HEK293 (cell line): ENCODE data around the gene SH3RF1.

Experiments used
- CTCF ChIA-PET: fragments of 350-600 bp; formaldehyde crosslinking; extraction: SDS; loops from one replicate; lab custom pipeline; 2021; ENCODE audit warnings: antibody characterized with exemption; lab: Yijun Ruan, JAX
- POLR2A ChIA-PET: fragments of 300-600 bp; formaldehyde crosslinking; extraction: SDS; loops from one replicate; lab custom pipeline; 2020; ENCODE audit warnings: antibody characterized with exemption, inconsistent platforms; lab: Yijun Ruan, JAX
- H3K27ac ChIP-seq: fragments of 200-500 bp; sonication (Bioruptor generic); 2 replicates; pipeline ENCODE4 v1.5.1; 2014; ENCODE audit warnings: low read depth, low read length, control low read depth, inconsistent platforms; ENCODE audit errors: extremely low read depth
- H3K36me3 ChIP-seq, 2 experiments: fragments of 200-500 bp in 1 of 2; sonication (Bioruptor generic) in 1 of 2; 1 replicate in 1 of 2; 2 replicates in 1 of 2; pipeline ENCODE4 v1.5.1; 2014 to 2017; ENCODE audit warnings: inconsistent platforms in 2 of 2, low read length in 2 of 2; ENCODE audit not compliant: control insufficient read depth in 2 of 2, insufficient read depth in 1 of 2
- H3K4me1 ChIP-seq: fragments of 200-500 bp; sonication (Bioruptor generic); 2 replicates; pipeline ENCODE4 v1.5.1; 2014; ENCODE audit warnings: mild to moderate bottlenecking, low read length, inconsistent platforms; ENCODE audit not compliant: control insufficient read depth, insufficient read depth
- H3K4me3 ChIP-seq: 2 replicates; pipeline ENCODE4 v1.5.1; 2011; ENCODE audit warnings: low read depth, mild to moderate bottlenecking, control low read depth, low read length, moderate library complexity
- H3K9me3 ChIP-seq: fragments of 200-500 bp; sonication (Bioruptor generic); 2 replicates; pipeline ENCODE4 v1.5.1; 2014; ENCODE audit warnings: low read depth, low read length, inconsistent platforms; ENCODE audit not compliant: control insufficient read depth, insufficient read depth
- BCL11A ChIP-seq: fragments of 450-650 bp; formaldehyde crosslinking; IDR thresholded peaks from 2 replicates; pipeline ENCODE4 v1.5.1; 2016; ENCODE audit warnings: low read depth, missing biosample characterization, missing genetic modification characterization
- EGR2 ChIP-seq: fragments of 450-650 bp; formaldehyde crosslinking; IDR thresholded peaks from 2 replicates; pipeline ENCODE4 v1.5.1; 2016; ENCODE audit warnings: low read depth, missing biosample characterization, missing genetic modification characterization
- HOXC10 ChIP-seq: sonication (generic); formaldehyde crosslinking; IDR thresholded peaks from 2 replicates; pipeline ENCODE4 v1.8.1; 2023; ENCODE audit warnings: mild to moderate bottlenecking, missing genetic modification reagents
- KLF16 ChIP-seq: fragments of 450-650 bp; formaldehyde crosslinking; IDR thresholded peaks from 2 replicates; pipeline ENCODE4 v1.5.1; 2017; ENCODE audit warnings: missing biosample characterization, missing genetic modification characterization
- OSR2 ChIP-seq: fragments of 450-650 bp; formaldehyde crosslinking; IDR thresholded peaks from 2 replicates; pipeline ENCODE4 v1.5.1; 2016; ENCODE audit warnings: missing biosample characterization, missing genetic modification characterization
- PRDM1 ChIP-seq: fragments of 450-650 bp; formaldehyde crosslinking; IDR thresholded peaks from 2 replicates; pipeline ENCODE4; 2016; ENCODE audit warnings: missing biosample characterization, missing genetic modification characterization
- RBAK ChIP-seq: fragments of 450-650 bp; formaldehyde crosslinking; IDR thresholded peaks from 2 replicates; pipeline ENCODE4 v1.5.1; 2016; ENCODE audit warnings: missing biosample characterization, missing genetic modification characterization
- ZFP3 ChIP-seq: fragments of 450-650 bp; formaldehyde crosslinking; IDR thresholded peaks from 2 replicates; pipeline ENCODE4 v1.5.1; 2016; ENCODE audit warnings: low read depth, missing biosample characterization, missing genetic modification characterization
- ZNF114 ChIP-seq: fragments of 450-650 bp; formaldehyde crosslinking; IDR thresholded peaks from 2 replicates; pipeline ENCODE4 v1.5.0; 2017; ENCODE audit warnings: missing biosample characterization, missing genetic modification characterization
- ZNF274 ChIP-seq, 2 experiments: fragments of 200-500 bp in 1 of 2; fragments of 450-650 bp in 1 of 2; sonication (Bioruptor generic) in 1 of 2; formaldehyde crosslinking in 1 of 2; IDR thresholded peaks; 2 replicates each; pipeline versions ENCODE4 v1.5.1 to v1.6.1; 2014 to 2016; ENCODE audit warnings: borderline replicate concordance in 1 of 2, inconsistent platforms in 1 of 2, low read length in 1 of 2, missing biosample characterization in 1 of 2, missing genetic modification characterization in 1 of 2
- ZNF416 ChIP-seq: fragments of 450-650 bp; formaldehyde crosslinking; IDR thresholded peaks from 2 replicates; pipeline ENCODE4 v1.5.1; 2016; ENCODE audit warnings: missing biosample characterization, missing genetic modification characterization
- ZNF423 ChIP-seq: fragments of 450-650 bp; formaldehyde crosslinking; IDR thresholded peaks from 2 replicates; pipeline ENCODE4 v1.5.1; 2016; ENCODE audit warnings: missing biosample characterization, missing genetic modification characterization
- ZNF658 ChIP-seq: fragments of 450-650 bp; formaldehyde crosslinking; IDR thresholded peaks from 2 replicates; pipeline ENCODE4; 2016; ENCODE audit warnings: missing biosample characterization, missing genetic modification characterization
- ZNF747 ChIP-seq: fragments of 450-650 bp; formaldehyde crosslinking; IDR thresholded peaks from 2 replicates; pipeline ENCODE4 v1.5.1; 2016; ENCODE audit warnings: missing biosample characterization, missing genetic modification characterization
- ZNF791 ChIP-seq: fragments of 450-650 bp; formaldehyde crosslinking; IDR thresholded peaks from 2 replicates; pipeline ENCODE4 v1.5.1; 2016; ENCODE audit warnings: missing biosample characterization, missing genetic modification characterization
- ZSCAN30 ChIP-seq: fragments of 450-650 bp; IDR thresholded peaks from 2 replicates; pipeline ENCODE4 v1.5.1; 2018; ENCODE audit warnings: missing biosample characterization, mild to moderate bottlenecking, missing genetic modification characterization, moderate library complexity
- TF ChIP-seq, protein P1 (sequence below): fragments of 450-650 bp; formaldehyde crosslinking; IDR thresholded peaks from 2 replicates; pipeline ENCODE4 v1.5.1; 2016; ENCODE audit warnings: missing biosample characterization, missing genetic modification characterization
- TF ChIP-seq, protein P2 (sequence below): fragments of 450-650 bp; formaldehyde crosslinking; IDR thresholded peaks from 2 replicates; pipeline ENCODE4 v1.5.1; 2017; ENCODE audit warnings: missing biosample characterization, missing genetic modification characterization
- TF ChIP-seq, protein P3 (sequence below): fragments of 450-650 bp; formaldehyde crosslinking; IDR thresholded peaks from 2 replicates; pipeline ENCODE4 v1.5.1; 2016; ENCODE audit warnings: missing biosample characterization, missing genetic modification characterization
- TF ChIP-seq, protein P4 (sequence below): fragments of 450-650 bp; formaldehyde crosslinking; IDR thresholded peaks from 2 replicates; pipeline ENCODE4 v1.5.1; 2017; ENCODE audit warnings: missing biosample characterization, missing genetic modification characterization
- TF ChIP-seq, protein P5 (sequence below): IDR thresholded peaks from 2 replicates; pipeline ENCODE4 v1.6.1; 2011; ENCODE audit warnings: mild to moderate bottlenecking, low read depth, low read length, borderline replicate concordance
- TF ChIP-seq, protein P6 (sequence below): fragments of 450-650 bp; formaldehyde crosslinking; IDR thresholded peaks from 2 replicates; pipeline ENCODE4 v1.5.1; 2017; ENCODE audit warnings: missing biosample characterization, mild to moderate bottlenecking, missing genetic modification characterization, moderate library complexity
- TF ChIP-seq, protein P7 (sequence below): fragments of 450-650 bp; formaldehyde crosslinking; IDR thresholded peaks from 2 replicates; pipeline ENCODE4 v1.5.0; 2017; ENCODE audit warnings: missing biosample characterization, missing genetic modification characterization, borderline replicate concordance

SH3RF1 gene

DNA sequence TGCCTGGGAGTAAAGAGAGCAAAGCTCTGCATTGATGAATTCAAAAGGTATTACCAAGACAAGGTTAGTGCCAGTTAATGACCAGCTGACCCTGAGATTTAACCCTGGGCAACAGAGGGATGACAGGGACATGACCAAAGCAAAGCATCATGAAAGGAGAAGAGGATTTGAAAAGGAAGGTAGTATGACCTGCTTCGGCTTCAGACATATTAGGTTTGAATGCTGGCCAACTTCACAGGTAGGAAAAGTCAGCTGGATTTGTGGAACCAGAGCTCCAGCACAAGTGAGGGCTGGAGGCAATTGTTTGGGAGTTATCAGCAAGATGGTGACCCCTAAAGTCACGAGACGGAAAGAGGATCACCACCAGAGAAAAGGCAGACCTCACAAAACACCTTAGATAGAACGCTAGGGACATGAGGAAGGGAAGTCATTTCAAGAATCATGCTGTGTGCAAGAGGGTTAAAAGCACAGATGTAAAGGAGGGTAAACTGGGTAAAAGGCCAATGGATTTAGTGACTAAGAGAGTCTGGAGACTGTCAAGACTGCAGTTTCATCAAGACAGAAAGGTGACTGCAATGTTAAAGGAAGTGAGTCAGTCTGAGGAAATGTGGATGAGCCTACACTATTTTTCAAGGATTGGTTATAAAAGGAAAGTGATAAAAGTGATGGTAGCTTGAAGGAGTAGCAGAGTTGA, 45.6 kb downstream of the SH3RF1 start (continued):
- TF ChIP-seq, protein P1, sequence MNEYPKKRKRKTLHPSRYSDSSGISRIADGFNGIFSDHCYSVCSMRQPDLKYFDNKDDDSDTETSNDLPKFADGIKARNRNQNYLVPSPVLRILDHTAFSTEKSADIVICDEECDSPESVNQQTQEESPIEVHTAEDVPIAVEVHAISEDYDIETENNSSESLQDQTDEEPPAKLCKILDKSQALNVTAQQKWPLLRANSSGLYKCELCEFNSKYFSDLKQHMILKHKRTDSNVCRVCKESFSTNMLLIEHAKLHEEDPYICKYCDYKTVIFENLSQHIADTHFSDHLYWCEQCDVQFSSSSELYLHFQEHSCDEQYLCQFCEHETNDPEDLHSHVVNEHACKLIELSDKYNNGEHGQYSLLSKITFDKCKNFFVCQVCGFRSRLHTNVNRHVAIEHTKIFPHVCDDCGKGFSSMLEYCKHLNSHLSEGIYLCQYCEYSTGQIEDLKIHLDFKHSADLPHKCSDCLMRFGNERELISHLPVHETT (tag by site-specific recombination): no peak
- TF ChIP-seq BCL11A (tag by site-specific recombination): no peak

DNA sequence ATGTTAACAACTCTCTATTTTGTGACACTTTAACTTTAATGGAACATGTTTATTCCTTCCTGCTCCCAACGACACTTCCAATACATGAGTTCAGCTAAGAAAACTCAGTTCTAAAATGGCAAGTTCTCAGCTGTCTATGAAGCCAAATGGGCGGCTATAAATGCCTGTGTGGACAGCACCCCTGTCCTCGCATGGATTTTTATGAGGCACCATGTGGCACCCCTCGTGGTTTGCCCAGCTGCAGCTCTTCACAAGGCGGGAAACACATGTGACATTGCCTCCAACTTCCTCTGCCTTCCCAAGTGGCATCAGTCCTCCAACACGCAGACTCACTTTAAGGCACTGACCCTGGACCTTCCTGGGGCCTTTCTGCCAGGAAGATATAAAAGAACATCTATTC, 48.0 kb downstream of the SH3RF1 start:
- TF ChIP-seq ZNF423 (tag by site-specific recombination) (no peak), EGR2 (tag by site-specific recombination) (no peak), RBAK (tag by site-specific recombination) (no peak), HOXC10 (CRISPR knock-in tag) (no peak), ZNF791 (no peak), OSR2 (tag by site-specific recombination) (no peak), PRDM1 (tag by site-specific recombination) (no peak), ZNF114 (tag by site-specific recombination) (no peak), ZNF747 (tag by site-specific recombination) (no peak), ZFP3 (tag by site-specific recombination) (no peak), ZNF416 (no peak)
- TF ChIP-seq, protein P2, sequence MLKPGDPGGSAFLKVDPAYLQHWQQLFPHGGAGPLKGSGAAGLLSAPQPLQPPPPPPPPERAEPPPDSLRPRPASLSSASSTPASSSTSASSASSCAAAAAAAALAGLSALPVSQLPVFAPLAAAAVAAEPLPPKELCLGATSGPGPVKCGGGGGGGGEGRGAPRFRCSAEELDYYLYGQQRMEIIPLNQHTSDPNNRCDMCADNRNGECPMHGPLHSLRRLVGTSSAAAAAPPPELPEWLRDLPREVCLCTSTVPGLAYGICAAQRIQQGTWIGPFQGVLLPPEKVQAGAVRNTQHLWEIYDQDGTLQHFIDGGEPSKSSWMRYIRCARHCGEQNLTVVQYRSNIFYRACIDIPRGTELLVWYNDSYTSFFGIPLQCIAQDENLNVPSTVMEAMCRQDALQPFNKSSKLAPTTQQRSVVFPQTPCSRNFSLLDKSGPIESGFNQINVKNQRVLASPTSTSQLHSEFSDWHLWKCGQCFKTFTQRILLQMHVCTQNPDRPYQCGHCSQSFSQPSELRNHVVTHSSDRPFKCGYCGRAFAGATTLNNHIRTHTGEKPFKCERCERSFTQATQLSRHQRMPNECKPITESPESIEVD (tag by site-specific recombination): no peak
- TF ChIP-seq, protein P3, sequence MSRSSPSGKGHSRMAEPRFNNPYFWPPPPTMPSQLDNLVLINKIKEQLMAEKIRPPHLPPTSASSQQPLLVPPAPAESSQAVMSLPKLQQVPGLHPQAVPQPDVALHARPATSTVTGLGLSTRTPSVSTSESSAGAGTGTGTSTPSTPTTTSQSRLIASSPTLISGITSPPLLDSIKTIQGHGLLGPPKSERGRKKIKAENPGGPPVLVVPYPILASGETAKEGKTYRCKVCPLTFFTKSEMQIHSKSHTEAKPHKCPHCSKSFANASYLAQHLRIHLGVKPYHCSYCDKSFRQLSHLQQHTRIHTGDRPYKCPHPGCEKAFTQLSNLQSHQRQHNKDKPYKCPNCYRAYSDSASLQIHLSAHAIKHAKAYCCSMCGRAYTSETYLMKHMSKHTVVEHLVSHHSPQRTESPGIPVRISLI: no peak
- H3K36me3 ChIP-seq: peaks cover 0 to 3% of the 10 kb centered on the region in 2 experiments; a peak in 1 of 3 replicates
- CTCF ChIA-PET: no interaction called here
- no peak overlapping the region for H3K27ac ChIP-seq
- no peaks in the 10 kb centered on the region for H3K9me3 ChIP-seq
- no peak overlapping the region for H3K4me3 ChIP-seq
- peaks cover 5% of the 10 kb centered on the region; the same call in 1 of the 2 replicates for H3K4me1 ChIP-seq
- POLR2A ChIA-PET: no interaction called here

DNA sequence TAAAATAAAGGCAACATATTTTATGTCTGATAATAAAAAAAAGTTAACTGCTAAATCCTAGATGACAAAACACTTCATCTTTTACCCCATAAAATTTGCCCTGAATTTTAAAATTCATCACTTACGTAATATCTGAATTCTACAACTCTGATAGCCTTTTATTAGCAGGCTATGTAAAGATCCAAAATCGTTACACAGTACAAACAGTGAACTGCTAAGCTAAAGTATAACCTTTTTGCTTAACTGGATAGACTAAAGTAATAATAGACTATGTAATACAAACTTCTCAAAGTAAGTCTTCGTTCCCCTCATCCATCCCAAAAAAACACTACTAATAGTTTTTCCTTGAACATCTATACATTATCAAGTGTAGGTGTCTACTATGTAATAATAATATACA, 49.1 kb downstream of the SH3RF1 start:
- POLR2A ChIA-PET: no interaction called here
- no peak overlapping the region for H3K4me3 ChIP-seq
- peaks cover 5% of the 10 kb centered on the region; the same call in 1 of the 2 replicates for H3K4me1 ChIP-seq
- no peak overlapping the region for H3K27ac ChIP-seq
- H3K36me3 ChIP-seq: no peaks in the 10 kb centered on the region; a peak in 1 of 3 replicates
- CTCF ChIA-PET: no interaction called here
- H3K9me3 ChIP-seq: no peaks in the 10 kb centered on the region
- TF ChIP-seq, protein P4, sequence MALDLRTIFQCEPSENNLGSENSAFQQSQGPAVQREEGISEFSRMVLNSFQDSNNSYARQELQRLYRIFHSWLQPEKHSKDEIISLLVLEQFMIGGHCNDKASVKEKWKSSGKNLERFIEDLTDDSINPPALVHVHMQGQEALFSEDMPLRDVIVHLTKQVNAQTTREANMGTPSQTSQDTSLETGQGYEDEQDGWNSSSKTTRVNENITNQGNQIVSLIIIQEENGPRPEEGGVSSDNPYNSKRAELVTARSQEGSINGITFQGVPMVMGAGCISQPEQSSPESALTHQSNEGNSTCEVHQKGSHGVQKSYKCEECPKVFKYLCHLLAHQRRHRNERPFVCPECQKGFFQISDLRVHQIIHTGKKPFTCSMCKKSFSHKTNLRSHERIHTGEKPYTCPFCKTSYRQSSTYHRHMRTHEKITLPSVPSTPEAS: no peak
- TF ChIP-seq ZNF658 (no peak), ZSCAN30 (tag by site-specific recombination) (no peak), ZNF274 (IDR thresholded peaks at IDR 0.05; ENCODE audit: low read length) (no peak), ZNF274 (tag by site-specific recombination; IDR thresholded peaks at IDR 0.05; ENCODE audit: borderline replicate concordance) (no peak), KLF16 (tag by site-specific recombination) (no peak)
- TF ChIP-seq, protein P5, sequence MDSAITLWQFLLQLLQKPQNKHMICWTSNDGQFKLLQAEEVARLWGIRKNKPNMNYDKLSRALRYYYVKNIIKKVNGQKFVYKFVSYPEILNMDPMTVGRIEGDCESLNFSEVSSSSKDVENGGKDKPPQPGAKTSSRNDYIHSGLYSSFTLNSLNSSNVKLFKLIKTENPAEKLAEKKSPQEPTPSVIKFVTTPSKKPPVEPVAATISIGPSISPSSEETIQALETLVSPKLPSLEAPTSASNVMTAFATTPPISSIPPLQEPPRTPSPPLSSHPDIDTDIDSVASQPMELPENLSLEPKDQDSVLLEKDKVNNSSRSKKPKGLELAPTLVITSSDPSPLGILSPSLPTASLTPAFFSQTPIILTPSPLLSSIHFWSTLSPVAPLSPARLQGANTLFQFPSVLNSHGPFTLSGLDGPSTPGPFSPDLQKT: no peak
- TF ChIP-seq, protein P6, sequence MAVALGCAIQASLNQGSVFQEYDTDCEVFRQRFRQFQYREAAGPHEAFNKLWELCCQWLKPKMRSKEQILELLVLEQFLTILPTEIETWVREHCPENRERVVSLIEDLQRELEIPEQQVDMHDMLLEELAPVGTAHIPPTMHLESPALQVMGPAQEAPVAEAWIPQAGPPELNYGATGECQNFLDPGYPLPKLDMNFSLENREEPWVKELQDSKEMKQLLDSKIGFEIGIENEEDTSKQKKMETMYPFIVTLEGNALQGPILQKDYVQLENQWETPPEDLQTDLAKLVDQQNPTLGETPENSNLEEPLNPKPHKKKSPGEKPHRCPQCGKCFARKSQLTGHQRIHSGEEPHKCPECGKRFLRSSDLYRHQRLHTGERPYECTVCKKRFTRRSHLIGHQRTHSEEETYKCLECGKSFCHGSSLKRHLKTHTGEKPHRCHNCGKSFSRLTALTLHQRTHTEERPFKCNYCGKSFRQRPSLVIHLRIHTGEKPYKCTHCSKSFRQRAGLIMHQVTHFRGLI (tag by site-specific recombination): no peak
- TF ChIP-seq, protein P7, sequence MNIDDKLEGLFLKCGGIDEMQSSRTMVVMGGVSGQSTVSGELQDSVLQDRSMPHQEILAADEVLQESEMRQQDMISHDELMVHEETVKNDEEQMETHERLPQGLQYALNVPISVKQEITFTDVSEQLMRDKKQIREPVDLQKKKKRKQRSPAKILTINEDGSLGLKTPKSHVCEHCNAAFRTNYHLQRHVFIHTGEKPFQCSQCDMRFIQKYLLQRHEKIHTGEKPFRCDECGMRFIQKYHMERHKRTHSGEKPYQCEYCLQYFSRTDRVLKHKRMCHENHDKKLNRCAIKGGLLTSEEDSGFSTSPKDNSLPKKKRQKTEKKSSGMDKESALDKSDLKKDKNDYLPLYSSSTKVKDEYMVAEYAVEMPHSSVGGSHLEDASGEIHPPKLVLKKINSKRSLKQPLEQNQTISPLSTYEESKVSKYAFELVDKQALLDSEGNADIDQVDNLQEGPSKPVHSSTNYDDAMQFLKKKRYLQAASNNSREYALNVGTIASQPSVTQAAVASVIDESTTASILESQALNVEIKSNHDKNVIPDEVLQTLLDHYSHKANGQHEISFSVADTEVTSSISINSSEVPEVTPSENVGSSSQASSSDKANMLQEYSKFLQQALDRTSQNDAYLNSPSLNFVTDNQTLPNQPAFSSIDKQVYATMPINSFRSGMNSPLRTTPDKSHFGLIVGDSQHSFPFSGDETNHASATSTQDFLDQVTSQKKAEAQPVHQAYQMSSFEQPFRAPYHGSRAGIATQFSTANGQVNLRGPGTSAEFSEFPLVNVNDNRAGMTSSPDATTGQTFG: no peak
